ELF-1 (cell line): ENCODE results near the gene SMYD4.

Experiments used
- DNase-seq: peaks from one replicate; pipeline ENCODE4 v3.0.0-alpha.2; 2016; ENCODE audit warnings: low read depth, low spot score

SMYD4 gene

GRCh38 chr17:1732241-1732832 lies 97.4 kb downstream of the SMYD4 start:
- no peak for DNase-seq

- DNase-seq: no peak
Measured at GRCh38 chr17:1731194-1731506, 98.6 kb downstream of the SMYD4 start.

- no peak for DNase-seq
Measured at GRCh38 chr17:1730326-1731193, 99.1 kb downstream of the SMYD4 start.

GRCh38 chr17:1729966-1730325 lies 99.8 kb downstream of the SMYD4 start:
- no peak for DNase-seq
